Activated naive CD8-positive, alpha-beta T cell treated with anti-CD3 and anti-CD28 coated beads, Interleukin-2, amount 10 ng/mL, durations not matched to agents 7 days and 5 days (primary cell): Measurements from ENCODE around the gene MANBA. TPM values are rescaled to one million over a fixed set of nuclear protein-coding genes. Genes with fewer than 3 reads are reported as not detected.

Experiments used
- ATAC-seq: fragments of 150-1000 bp; cut with Tn5 transposase; one replicate; pipeline ENCODE4 v1.10.0; 2021; ENCODE audit warnings: low read depth, moderate library complexity
- POLR2A ChIA-PET: fragments of 350-600 bp; sonication (Branson Sonifier 250); formaldehyde crosslinking; loops from one replicate; lab custom pipeline; 2021; ENCODE audit warnings: antibody characterized with exemption; lab: Charles Lee
- DNase-seq: peaks from one replicate; pipeline ENCODE4 v3.0.0; 2021
- H3K27ac Mint-ChIP-seq: one replicate; pipeline ENCODE4 v1.8.0; 2022; ENCODE audit warnings: mild to moderate bottlenecking, mixed read lengths
- H3K27me3 Mint-ChIP-seq: one replicate; pipeline ENCODE4 v1.8.0; 2022; ENCODE audit warnings: mild to moderate bottlenecking, moderate library complexity, mixed read lengths
- H3K36me3 Mint-ChIP-seq: one replicate; pipeline ENCODE4 v1.8.0; 2021; ENCODE audit warnings: mild to moderate bottlenecking, mixed read lengths
- H3K4me1 Mint-ChIP-seq: one replicate; pipeline ENCODE4 v1.8.0; 2021; ENCODE audit warnings: mixed read lengths
- H3K4me3 Mint-ChIP-seq: one replicate; pipeline ENCODE4 v1.8.0; 2022; ENCODE audit warnings: mild to moderate bottlenecking, moderate library complexity, mixed read lengths
- H3K9me3 Mint-ChIP-seq: one replicate; pipeline ENCODE4 v1.8.0; 2021; ENCODE audit warnings: mixed read lengths
- total RNA-seq, 2 experiments: library from RNA; stranded (reverse); gene quantifications; one replicate each; pipeline ENCODE4 v1.2.3, GENCODE V29; 2021

MANBA gene
- total RNA-seq, 2 experiments from 2014 or later: 23.8 to 27.2 TPM

DNA sequence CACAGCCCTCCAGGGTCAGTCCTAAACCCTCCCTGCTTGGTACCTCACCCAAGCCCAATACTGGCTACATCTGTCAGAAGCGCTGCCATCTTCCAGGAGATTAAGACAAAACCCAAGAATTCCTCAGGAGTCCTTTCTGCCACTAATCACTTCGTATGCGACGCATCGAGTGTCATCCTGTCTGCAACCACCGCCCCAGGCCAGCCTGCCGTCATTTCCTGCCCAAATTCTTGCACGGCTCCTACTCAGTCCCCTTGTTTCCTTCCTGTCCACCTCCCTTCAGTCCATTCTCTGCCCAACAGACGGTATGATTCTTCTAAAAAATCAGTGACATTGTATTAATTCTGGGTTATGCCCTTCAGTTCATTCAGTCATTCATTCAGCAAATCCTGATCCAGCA is 146.0 kb downstream of the MANBA start:
- Mint-ChIP-seq H3K9me3 (no peaks in the 10 kb centered on the region), H3K4me1 (peaks cover 70% of the 10 kb centered on the region), H3K27me3 (no peaks in the 10 kb centered on the region), H3K4me3 (peak overlapping the region; percentile 87), H3K36me3 (peaks cover 66% of the 10 kb centered on the region), H3K27ac (peak overlapping the region; percentile 91)
- POLR2A ChIA-PET: interaction anchor here (3.1 kb wide), 1 partner anchor 212 kb away, joined by 19 read pairs; the partner anchor contains the start of gene UBE2D3
- DNase-seq (peak; percentile 64), ATAC-seq (peak; percentile 52)

DNA sequence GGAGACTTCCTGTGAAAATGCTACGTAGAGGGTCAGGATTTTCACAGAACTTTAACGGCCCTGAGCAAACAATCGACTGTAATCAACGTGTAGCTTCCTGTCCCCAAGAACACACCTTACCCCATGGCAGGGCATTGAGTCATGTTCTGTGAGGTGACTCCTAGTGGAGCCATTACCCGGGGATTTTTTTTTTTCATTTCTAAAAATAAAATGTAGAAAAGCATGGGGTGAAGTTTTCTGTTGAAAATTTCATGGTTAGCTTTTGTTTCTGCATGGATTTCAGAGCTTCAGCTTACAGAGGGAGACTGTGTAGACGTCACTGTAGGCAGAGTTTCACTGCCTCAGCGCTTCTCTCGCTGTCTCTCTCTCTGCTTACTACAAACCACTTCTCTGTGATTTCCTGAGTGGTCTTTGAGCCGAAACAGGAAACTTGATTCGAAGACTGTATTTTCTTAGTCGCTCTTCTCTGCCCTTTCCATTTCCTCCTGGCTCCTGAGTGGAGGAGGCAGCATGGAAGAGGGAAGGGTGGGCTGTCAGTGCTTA is 147.9 kb downstream of the MANBA start:
- POLR2A ChIA-PET: interaction anchor here (0.7 to 3.1 kb wide), 13 partner anchors 8 to 214 kb away, joined by 3 to 19 read pairs (median 5); partner anchors contain the start of gene UBE2D3
- DNase-seq (no peak), ATAC-seq (peak; percentile 75)
- Mint-ChIP-seq H3K4me3 (peak overlapping the region; percentile 87), H3K4me1 (peaks cover 71% of the 10 kb centered on the region), H3K36me3 (peaks cover 81% of the 10 kb centered on the region), H3K27ac (peak overlapping the region; percentile 91), H3K27me3 (no peaks in the 10 kb centered on the region), H3K9me3 (no peaks in the 10 kb centered on the region)

DNA sequence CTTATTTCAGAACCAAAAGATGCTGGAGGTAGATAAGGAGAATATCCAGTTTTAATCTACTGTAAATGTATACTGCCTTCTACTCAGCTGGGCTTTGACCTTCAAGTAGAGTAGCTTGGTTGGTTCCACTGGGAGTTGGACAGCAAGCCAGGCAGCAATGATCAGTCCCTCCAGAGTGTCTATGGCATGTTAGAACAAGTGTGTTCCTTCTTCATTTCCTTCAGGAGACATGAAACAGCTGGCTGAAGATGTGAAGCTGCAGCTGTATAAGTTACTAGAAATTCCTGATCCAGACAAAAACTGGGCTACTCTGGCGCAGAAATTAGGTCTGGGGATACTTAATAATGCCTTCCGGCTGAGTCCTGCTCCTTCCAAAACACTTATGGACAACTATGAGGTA is 148.6 kb downstream of the MANBA start:
- no peaks in the 10 kb centered on the region for H3K27me3 Mint-ChIP-seq
- H3K9me3 Mint-ChIP-seq: no peaks in the 10 kb centered on the region
- H3K36me3 Mint-ChIP-seq: peaks cover 84% of the 10 kb centered on the region
- no peak for DNase-seq
- POLR2A ChIA-PET: interaction anchor here (0.7 to 3.1 kb wide), 15 partner anchors 8 to 215 kb away, joined by 3 to 19 read pairs (median 4); partner anchors contain the start of gene UBE2D3
- peak overlapping the region; percentile 91 for H3K27ac Mint-ChIP-seq
- peaks cover 74% of the 10 kb centered on the region for H3K4me1 Mint-ChIP-seq
- no peak for ATAC-seq
- H3K4me3 Mint-ChIP-seq: peak overlapping the region; percentile 87

DNA sequence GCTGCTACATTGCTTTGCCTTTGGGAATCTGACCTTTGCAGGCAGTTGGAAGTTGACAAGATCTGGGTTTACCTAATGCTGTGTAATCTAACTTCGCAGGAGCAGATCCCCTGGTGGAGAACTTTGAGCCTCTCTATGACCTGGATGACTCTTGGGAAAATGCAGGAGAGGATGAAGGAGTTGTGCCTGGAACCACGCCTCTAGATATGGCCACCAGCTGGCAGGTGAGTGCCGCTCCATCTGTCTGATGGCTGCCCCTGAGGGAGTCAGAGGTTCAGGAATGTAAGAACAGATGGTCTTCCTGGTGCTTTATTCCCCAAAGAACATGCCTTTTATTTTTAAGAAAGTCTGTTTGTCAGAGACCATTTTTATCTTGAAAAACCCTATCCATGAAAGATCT is 150.3 kb downstream of the MANBA start:
- DNase-seq: no peak
- Mint-ChIP-seq H3K4me3 (peak overlapping the region; percentile 36), H3K4me1 (peaks cover 75% of the 10 kb centered on the region), H3K9me3 (no peaks in the 10 kb centered on the region), H3K27me3 (no peaks in the 10 kb centered on the region), H3K36me3 (peaks cover 84% of the 10 kb centered on the region), H3K27ac (peak overlapping the region; percentile 68)
- ATAC-seq: no peak
- POLR2A ChIA-PET: interaction anchor here (0.6 to 2.3 kb wide), 4 partner anchors 12 to 46 kb away, joined by 3 to 7 read pairs (median 4); no protein-coding TSS in a partner anchor

DNA sequence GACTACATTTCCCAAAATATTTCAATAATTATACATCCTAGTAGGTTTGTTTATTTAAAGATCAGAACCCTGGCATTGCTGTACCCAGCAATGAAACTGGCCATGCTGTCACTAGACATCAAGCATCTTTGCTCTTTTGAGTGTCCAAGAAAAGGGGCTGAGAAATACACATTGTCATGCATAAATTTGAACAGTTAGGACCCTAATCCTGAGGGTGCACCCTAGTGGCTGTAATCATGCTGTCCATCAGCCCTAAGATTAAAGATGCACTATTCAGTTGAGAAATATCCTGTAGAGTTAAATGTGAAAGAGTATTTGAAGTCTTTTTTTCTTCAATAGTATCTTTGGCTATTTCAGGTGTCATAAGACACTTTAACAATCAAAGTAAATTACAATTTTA is 150.8 kb downstream of the MANBA start:
- Mint-ChIP-seq H3K9me3 (no peaks in the 10 kb centered on the region), H3K4me1 (peaks cover 76% of the 10 kb centered on the region), H3K36me3 (peaks cover 85% of the 10 kb centered on the region), H3K4me3 (peak overlapping the region; percentile 41), H3K27me3 (no peaks in the 10 kb centered on the region), H3K27ac (peak overlapping the region; percentile 74)
- POLR2A ChIA-PET: interaction anchor here (0.6 to 2.3 kb wide), 5 partner anchors 11 to 147 kb away, joined by 3 to 7 read pairs (median 4); no protein-coding TSS in a partner anchor
- DNase-seq (no peak), ATAC-seq (no peak)

DNA sequence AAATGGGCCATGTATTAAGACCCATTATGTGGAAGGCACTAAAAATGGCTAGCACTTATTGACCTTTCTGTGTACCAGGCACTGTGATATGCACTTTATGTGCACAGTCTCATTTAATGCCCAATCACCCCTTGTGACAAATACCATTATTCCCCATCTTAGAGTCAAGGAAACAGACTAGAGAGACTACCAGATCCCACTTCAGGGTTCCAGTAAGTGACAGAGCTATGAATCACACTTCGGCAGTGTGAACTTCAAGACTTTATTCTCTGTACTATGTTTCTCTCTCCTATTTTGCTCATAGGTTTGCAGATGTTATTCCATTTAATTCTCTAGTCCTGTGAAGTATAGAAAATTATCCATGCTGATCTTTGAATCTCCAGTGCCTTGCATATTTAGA is 152.6 kb downstream of the MANBA start:
- no peak for ATAC-seq
- Mint-ChIP-seq H3K4me1 (peaks cover 77% of the 10 kb centered on the region), H3K4me3 (no peak overlapping the region), H3K27me3 (no peaks in the 10 kb centered on the region), H3K27ac (peak overlapping the region; percentile 65), H3K9me3 (peaks cover 6% of the 10 kb centered on the region), H3K36me3 (peaks cover 84% of the 10 kb centered on the region)
- POLR2A ChIA-PET: no interaction called here
- DNase-seq: no peak

DNA sequence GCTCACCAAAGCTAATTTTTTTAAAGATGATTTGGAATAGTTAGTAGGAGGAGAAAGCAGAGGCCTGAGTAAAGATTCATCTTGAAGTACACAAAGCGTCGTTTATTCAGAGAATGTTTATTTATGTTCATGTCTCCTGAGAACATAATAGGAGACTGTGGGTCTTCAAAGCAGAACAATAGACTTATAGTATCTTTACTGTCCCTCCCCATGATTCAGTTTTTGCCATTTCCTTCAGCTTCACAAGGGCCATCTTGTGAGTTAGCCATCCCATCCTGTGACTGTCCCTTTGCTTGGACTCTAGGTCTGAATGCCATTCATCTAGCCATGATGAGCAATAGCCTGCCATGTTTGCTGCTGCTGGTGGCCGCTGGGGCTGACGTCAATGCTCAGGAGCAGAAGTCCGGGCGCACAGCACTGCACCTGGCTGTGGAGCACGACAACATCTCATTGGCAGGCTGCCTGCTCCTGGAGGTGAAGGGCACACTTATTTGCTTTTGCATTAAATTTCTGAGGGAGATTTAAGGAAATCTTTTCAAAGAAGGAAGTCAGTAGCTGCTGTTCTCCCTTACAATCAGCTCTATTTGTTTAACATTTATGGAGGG is 153.8 kb downstream of the MANBA start:
- DNase-seq: no peak
- ATAC-seq: no peak
- H3K4me3 Mint-ChIP-seq: no peak overlapping the region
- peak overlapping the region; percentile 27 for H3K27ac Mint-ChIP-seq
- POLR2A ChIA-PET: interaction anchor here (1.4 to 1.5 kb wide), 2 partner anchors 9 to 21 kb away, joined by 4 to 5 read pairs; no protein-coding TSS in a partner anchor
- no peaks in the 10 kb centered on the region for H3K27me3 Mint-ChIP-seq
- H3K4me1 Mint-ChIP-seq: peaks cover 70% of the 10 kb centered on the region
- H3K9me3 Mint-ChIP-seq: peaks cover 7% of the 10 kb centered on the region
- H3K36me3 Mint-ChIP-seq: peaks cover 82% of the 10 kb centered on the region

DNA sequence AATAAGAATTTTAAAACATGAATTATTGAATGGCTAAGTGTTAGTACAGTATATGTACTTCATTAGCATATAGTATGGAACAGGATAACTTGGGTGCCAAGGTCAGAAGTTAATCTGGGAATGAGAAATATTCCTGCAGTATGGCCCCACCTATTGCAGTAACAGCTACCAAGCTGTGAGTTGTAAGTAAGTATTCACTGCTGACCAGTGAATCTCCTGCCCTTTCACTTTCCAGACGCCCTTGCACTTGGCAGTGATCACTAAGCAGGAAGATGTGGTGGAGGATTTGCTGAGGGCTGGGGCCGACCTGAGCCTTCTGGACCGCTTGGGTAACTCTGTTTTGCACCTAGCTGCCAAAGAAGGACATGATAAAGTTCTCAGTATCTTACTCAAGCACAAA is 154.5 kb downstream of the MANBA start:
- DNase-seq (no peak), ATAC-seq (no peak)
- Mint-ChIP-seq H3K27me3 (no peaks in the 10 kb centered on the region), H3K36me3 (peaks cover 82% of the 10 kb centered on the region), H3K4me1 (peaks cover 70% of the 10 kb centered on the region), H3K4me3 (no peak overlapping the region), H3K9me3 (peaks cover 7% of the 10 kb centered on the region), H3K27ac (peak overlapping the region; percentile 61)
- POLR2A ChIA-PET: interaction anchor here (1.4 to 1.5 kb wide), 2 partner anchors 8 to 20 kb away, joined by 4 to 5 read pairs; no protein-coding TSS in a partner anchor

DNA sequence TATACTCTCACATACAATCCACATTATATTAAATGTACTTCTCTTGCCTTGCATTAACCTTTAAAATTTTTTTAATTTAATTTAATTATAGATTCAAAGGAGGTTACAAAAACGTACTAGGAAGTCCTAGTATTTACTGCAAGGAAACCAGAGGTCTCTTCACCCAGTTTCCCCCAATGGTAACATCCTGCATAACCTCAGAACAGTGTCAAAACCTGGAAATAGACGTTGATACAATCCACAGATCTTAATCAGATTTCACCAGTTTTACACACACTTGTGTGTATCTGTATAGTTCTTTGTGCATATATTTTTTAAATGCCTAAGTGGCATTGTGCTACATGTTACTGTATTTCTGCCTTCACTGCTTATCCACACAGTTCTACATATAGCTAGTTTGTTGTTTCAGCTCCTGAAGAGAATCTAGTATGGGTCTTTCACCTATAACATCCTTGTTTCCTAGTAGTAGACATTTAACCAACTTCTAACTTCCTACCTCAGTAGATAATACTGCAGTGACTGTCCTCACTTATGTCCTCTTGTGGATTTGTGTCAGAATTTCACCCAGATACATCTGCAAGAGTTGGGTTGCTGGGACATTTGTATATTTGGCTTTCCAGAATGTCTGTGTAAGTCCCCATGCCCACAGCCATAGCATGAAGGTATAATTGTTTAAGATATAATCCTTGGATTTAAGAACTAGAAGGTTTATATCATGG is 156.4 kb downstream of the MANBA start:
- peak overlapping the region; percentile 63 for H3K4me3 Mint-ChIP-seq
- peak; percentile 67 for ATAC-seq
- POLR2A ChIA-PET: interaction anchor here (1.4 kb wide), 1 partner anchor 8 kb away, joined by 4 read pairs; no protein-coding TSS in a partner anchor
- peaks cover 81% of the 10 kb centered on the region for H3K36me3 Mint-ChIP-seq
- peaks cover 70% of the 10 kb centered on the region for H3K4me1 Mint-ChIP-seq
- H3K9me3 Mint-ChIP-seq: peaks cover 7% of the 10 kb centered on the region
- no peaks in the 10 kb centered on the region for H3K27me3 Mint-ChIP-seq
- no peak for DNase-seq
- peak overlapping the region; percentile 75 for H3K27ac Mint-ChIP-seq

DNA sequence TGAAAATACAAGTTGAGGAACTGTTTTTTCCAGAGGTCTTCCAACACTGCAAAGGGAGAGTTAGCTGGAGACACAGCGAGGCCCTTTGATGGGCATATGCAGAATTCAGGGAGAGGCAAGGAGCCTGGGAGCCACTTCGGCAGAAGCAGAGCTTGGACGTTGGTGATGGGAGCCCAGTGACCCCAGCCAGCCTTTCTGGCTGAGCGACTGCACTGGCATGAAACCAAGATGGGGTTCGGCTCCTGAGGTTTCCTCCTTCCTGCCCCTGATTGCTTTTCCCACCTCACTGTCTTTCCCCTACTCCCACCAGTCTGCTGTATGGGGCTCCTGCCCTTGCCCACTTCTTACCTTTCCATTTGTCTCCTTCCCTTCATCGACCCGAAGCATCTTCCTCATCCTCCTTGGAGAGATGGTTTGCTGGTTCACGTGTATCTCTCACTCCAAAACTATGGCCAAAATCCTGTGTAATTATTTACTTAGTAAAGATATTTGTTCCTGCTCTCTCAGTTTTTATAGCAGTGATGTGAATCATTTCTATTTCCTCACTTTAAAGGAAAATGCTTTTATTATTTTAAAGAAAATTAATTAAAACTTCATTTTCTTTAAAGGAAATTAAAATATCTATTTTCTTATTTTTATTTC is 159.1 kb downstream of the MANBA start:
- H3K27ac Mint-ChIP-seq: peak overlapping the region; percentile 74
- H3K4me1 Mint-ChIP-seq: peaks cover 73% of the 10 kb centered on the region

DNA sequence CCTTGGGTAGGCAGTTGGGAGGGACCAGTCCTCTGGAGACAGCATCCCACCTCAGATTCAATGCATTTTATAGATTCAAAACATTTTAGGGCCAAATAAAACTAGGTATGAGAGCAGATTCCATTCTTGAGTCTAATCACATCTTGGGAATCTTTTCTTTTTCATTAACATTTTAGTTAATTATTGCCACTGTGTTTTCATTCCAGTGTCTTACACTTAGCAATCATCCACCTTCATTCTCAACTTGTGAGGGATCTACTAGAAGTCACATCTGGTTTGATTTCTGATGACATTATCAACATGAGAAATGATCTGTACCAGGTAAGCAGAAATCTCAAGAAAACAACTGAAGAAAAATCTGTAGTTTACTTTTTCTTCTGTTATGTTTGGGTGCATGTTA is 160.1 kb downstream of the MANBA start:
- H3K27me3 Mint-ChIP-seq: no peaks in the 10 kb centered on the region
- POLR2A ChIA-PET: no interaction called here
- ATAC-seq: no peak
- H3K4me3 Mint-ChIP-seq: no peak overlapping the region
- peak overlapping the region; percentile 80 for H3K27ac Mint-ChIP-seq
- peaks cover 7% of the 10 kb centered on the region for H3K9me3 Mint-ChIP-seq
- DNase-seq: no peak
- peaks cover 77% of the 10 kb centered on the region for H3K4me1 Mint-ChIP-seq
- H3K36me3 Mint-ChIP-seq: peaks cover 79% of the 10 kb centered on the region

More for the DNA sequence above, 159.1 kb downstream of the MANBA start:
- peak overlapping the region; percentile 31 for H3K4me3 Mint-ChIP-seq
- no peaks in the 10 kb centered on the region for H3K27me3 Mint-ChIP-seq
- POLR2A ChIA-PET: interaction anchor here (0.9 to 2.0 kb wide), 2 partner anchors 10 to 12 kb away, joined by 3 to 7 read pairs; no protein-coding TSS in a partner anchor
- no peak for DNase-seq
- ATAC-seq: no peak
- H3K36me3 Mint-ChIP-seq: peaks cover 76% of the 10 kb centered on the region
- H3K9me3 Mint-ChIP-seq: peaks cover 7% of the 10 kb centered on the region

DNA sequence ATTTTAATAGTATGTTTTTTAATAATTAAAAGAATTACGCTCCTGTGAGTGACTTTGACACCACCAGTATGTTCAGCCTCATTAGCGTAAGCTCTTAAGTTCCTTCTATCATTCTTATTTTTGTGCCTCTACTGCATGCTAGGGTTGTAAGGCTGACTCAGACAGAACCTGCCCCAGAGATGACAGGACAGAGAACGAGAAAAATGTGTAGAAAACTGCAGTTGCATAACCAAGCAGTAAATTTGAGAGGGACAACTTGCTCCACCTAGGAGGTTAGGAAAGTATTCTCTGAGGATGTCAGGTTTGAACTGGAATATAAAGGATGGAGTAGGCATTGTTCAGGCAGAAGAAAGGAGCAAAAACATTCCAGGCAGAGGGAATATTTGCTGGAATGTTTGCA is 160.9 kb downstream of the MANBA start:
- H3K4me3 Mint-ChIP-seq: peak overlapping the region; percentile 29
- no peak for ATAC-seq
- peaks cover 77% of the 10 kb centered on the region for H3K36me3 Mint-ChIP-seq
- POLR2A ChIA-PET: interaction anchor here (0.6 to 3.8 kb wide), 6 partner anchors 9 to 98 kb away, joined by 3 to 26 read pairs (median 6); no protein-coding TSS in a partner anchor
- peaks cover 75% of the 10 kb centered on the region for H3K4me1 Mint-ChIP-seq
- no peak for DNase-seq
- no peaks in the 10 kb centered on the region for H3K27me3 Mint-ChIP-seq
- peaks cover 7% of the 10 kb centered on the region for H3K9me3 Mint-ChIP-seq
- H3K27ac Mint-ChIP-seq: peak overlapping the region; percentile 80
